Suprapubic skin (tissue), 4 donors: ENCODE results near the gene TSC22D3. TPM values are rescaled to one million over a fixed set of nuclear protein-coding genes. Genes with fewer than 3 reads are reported as not detected.
"Not testable (repeated sequence)": the region's sequence is repeated elsewhere in the genome, so short reads cannot be mapped to it uniquely, and the experiment has no call there.

Experiments
- DNase-seq, 2 donors: peaks; one replicate each; pipeline ENCODE4 v3.0.0-alpha.2; 2019; ENCODE audit warnings: low spot score in 2 of 2
- H3K27ac ChIP-seq: fragments of 200-600 bp; sonication (generic); one replicate; pipeline ENCODE4 v1.5.1; 2019
- H3K27me3 ChIP-seq: fragments of 200-600 bp; sonication (generic); one replicate; pipeline ENCODE4 v1.5.1; 2019
- H3K36me3 ChIP-seq: fragments of 200-600 bp; sonication (generic); one replicate; pipeline ENCODE4 v1.5.1; 2019
- H3K4me1 ChIP-seq: fragments of 200-600 bp; sonication (generic); one replicate; pipeline ENCODE4 v1.5.1; 2019
- H3K4me3 ChIP-seq: fragments of 200-600 bp; sonication (generic); one replicate; pipeline ENCODE4 v1.5.1; 2019; ENCODE audit warnings: mild to moderate bottlenecking
- H3K9me3 ChIP-seq: fragments of 200-600 bp; sonication (generic); one replicate; pipeline ENCODE4 v1.5.1; 2019
- CTCF ChIP-seq, 2 donors: fragments of 200-600 bp in 1 of 2; fragments of 450-650 bp in 1 of 2; sonication (generic) in 1 of 2; IDR thresholded peaks; one replicate each; pipeline ENCODE4 v1.5.1; 2016 to 2019; ENCODE audit warnings: antibody characterized with exemption in 2 of 2, mild to moderate bottlenecking in 1 of 2, moderate library complexity in 1 of 2
- EP300 ChIP-seq: sonication (generic); formaldehyde crosslinking; IDR thresholded peaks from one replicate; pipeline ENCODE4 v1.6.1; 2017; ENCODE audit warnings: antibody characterized with exemption
- POLR2A ChIP-seq, 2 donors: fragments of 450-650 bp; IDR thresholded peaks; one replicate each; pipeline ENCODE4 v1.6.1; 2017; ENCODE audit warnings: antibody characterized with exemption in 2 of 2, mild to moderate bottlenecking in 2 of 2, moderate library complexity in 2 of 2
- POLR2AphosphoS5 ChIP-seq, 3 donors: sonication (generic); formaldehyde crosslinking; IDR thresholded peaks; one replicate each; pipeline ENCODE4 v1.6.1; 2017; ENCODE audit warnings: antibody characterized with exemption in 3 of 3
- WGBS: methylation state at CpG from one replicate; pipeline ENCODE4 v1.1.5; 2018; 5-methylcytosine and 5-hydroxymethylcytosine counted together
- total RNA-seq, 4 donors: library from RNA; depleted of rRNA; stranded (reverse); fragments of >200 nt; gene quantifications; one replicate each; pipeline ENCODE4 v1.1.0, GENCODE V29; 2016

Gene TSC22D3
- total RNA-seq, 4 donors from 2014 or later = 487 to 1,035 (median 681) TPM

- TF ChIP-seq CTCF (IDR thresholded peaks at IDR 0.05) (no peak), EP300 (peak; percentile 75), POLR2AphosphoS5 (IDR thresholded peaks at IDR 0.05) (peak in 1 of 3 donors; percentile 97), POLR2A (IDR thresholded peaks at IDR 0.05) (peak in 1 of 2 donors; percentile 42)
- WGBS = 21% methylated on average over 7 of the region's 7 CpGs
- Histone ChIP-seq H3K36me3 (no peaks in the 10 kb centered on the region), H3K4me3 (peak overlapping the region; percentile 56), H3K27ac (peak overlapping the region; percentile 99), H3K4me1 (peaks cover 36% of the 10 kb centered on the region), H3K9me3 (no peaks in the 10 kb centered on the region), H3K27me3 (no peaks in the 10 kb centered on the region)
- peak; percentile 93 to 96 for DNase-seq
These were observed 101.6 kb downstream of the TSC22D3 start for GRCh38 chrX:107673933-107674479.

GRCh38 chrX:107673431-107673830 lies 102.2 kb downstream of the TSC22D3 start:
- 55% methylated on average over 6 of the region's 6 CpGs for WGBS
- Histone ChIP-seq H3K4me1 (peaks cover 33% of the 10 kb centered on the region), H3K9me3 (no peaks in the 10 kb centered on the region), H3K4me3 (peak overlapping the region; percentile 22), H3K36me3 (no peaks in the 10 kb centered on the region), H3K27ac (peak overlapping the region; percentile 99), H3K27me3 (no peaks in the 10 kb centered on the region)
- no peak for DNase-seq
- no peak for TF ChIP-seq POLR2A (IDR thresholded peaks at IDR 0.05)
- TF ChIP-seq POLR2AphosphoS5 (IDR thresholded peaks at IDR 0.05) = no peak
- no peak for TF ChIP-seq CTCF (IDR thresholded peaks at IDR 0.05)
- no peak for TF ChIP-seq EP300

GRCh38 chrX:107672955-107673378 lies 102.6 kb downstream of the TSC22D3 start:
- TF ChIP-seq POLR2A (IDR thresholded peaks at IDR 0.05) = no peak
- peak in 2 of 3 donors; percentile 12 to 59 for TF ChIP-seq POLR2AphosphoS5 (IDR thresholded peaks at IDR 0.05)
- peak; percentile 54 to 64 for TF ChIP-seq CTCF (IDR thresholded peaks at IDR 0.05)
- no peak for TF ChIP-seq EP300
- Histone ChIP-seq H3K36me3 (no peaks in the 10 kb centered on the region), H3K27me3 (no peaks in the 10 kb centered on the region), H3K4me1 (peaks cover 29% of the 10 kb centered on the region), H3K9me3 (no peaks in the 10 kb centered on the region), H3K27ac (peak overlapping the region; percentile 99), H3K4me3 (peak overlapping the region; percentile 22)
- 5% methylated on average over 7 of the region's 9 CpGs for WGBS
- peak; percentile 89 to 91 for DNase-seq

- DNase-seq, H3K4me3 ChIP-seq, H3K27me3 ChIP-seq, H3K9me3 ChIP-seq, H3K27ac ChIP-seq, H3K36me3 ChIP-seq: not testable (repeated sequence)
- peaks cover 20% of the 10 kb centered on the region for H3K4me1 ChIP-seq
- 90% methylated on average over 9 of the region's 9 CpGs for WGBS
These were observed 104.3 kb downstream of the TSC22D3 start for GRCh38 chrX:107671256-107671655.

GRCh38 chrX:107669885-107670628 lies 105.5 kb downstream of the TSC22D3 start:
- Histone ChIP-seq H3K27ac (no peak overlapping the region), H3K36me3 (no peaks in the 10 kb centered on the region), H3K4me3 (no peak overlapping the region), H3K4me1 (peaks cover 16% of the 10 kb centered on the region), H3K27me3 (no peaks in the 10 kb centered on the region), H3K9me3 (no peaks in the 10 kb centered on the region)
- 68% methylated on average over 5 of the region's 5 CpGs for WGBS
- DNase-seq = no peak
- TF ChIP-seq POLR2AphosphoS5 (IDR thresholded peaks at IDR 0.05) (no peak), POLR2A (IDR thresholded peaks at IDR 0.05) (no peak), EP300 (no peak), CTCF (IDR thresholded peaks at IDR 0.05) (no peak)
